ENCODE measurements around the gene CD40. TPM values are rescaled to one million over a fixed set of nuclear protein-coding genes. Genes with fewer than 3 reads are reported as not detected.

The CD40 gene
- polyA plus RNA-seq, 2 donors = 5.4 to 10.8 TPM

- no peaks in the 10 kb centered on the region for H3K4me1 ChIP-seq (ENCODE audit: control insufficient read depth in 2 of 2, insufficient read depth in 2 of 2, low read length in 1 of 2)
- H3K36me3 ChIP-seq (ENCODE audit: control insufficient read depth in 2 of 2, insufficient read depth in 2 of 2, low read length in 1 of 2) = no peaks in the 10 kb centered on the region
- H3K9me3 ChIP-seq (ENCODE audit: control insufficient read depth in 2 of 2, insufficient read depth in 1 of 2, low read depth in 1 of 2, low read length in 1 of 2) = no peaks in the 10 kb centered on the region
- no peak overlapping the region for H3K4me3 ChIP-seq (ENCODE audit: low read depth in 1 of 2, low read length in 2 of 2)
- no peaks in the 10 kb centered on the region for H3K27me3 ChIP-seq (ENCODE audit: control insufficient read depth in 1 of 2, insufficient read depth in 2 of 2, low read length in 2 of 2)
- H3K27ac ChIP-seq (ENCODE audit: low read depth in 2 of 2, low read length in 1 of 2) = no peak overlapping the region
Measured at GRCh38 chr20:46167080-46167479, 49.0 kb downstream of the CD40 start.

DNA sequence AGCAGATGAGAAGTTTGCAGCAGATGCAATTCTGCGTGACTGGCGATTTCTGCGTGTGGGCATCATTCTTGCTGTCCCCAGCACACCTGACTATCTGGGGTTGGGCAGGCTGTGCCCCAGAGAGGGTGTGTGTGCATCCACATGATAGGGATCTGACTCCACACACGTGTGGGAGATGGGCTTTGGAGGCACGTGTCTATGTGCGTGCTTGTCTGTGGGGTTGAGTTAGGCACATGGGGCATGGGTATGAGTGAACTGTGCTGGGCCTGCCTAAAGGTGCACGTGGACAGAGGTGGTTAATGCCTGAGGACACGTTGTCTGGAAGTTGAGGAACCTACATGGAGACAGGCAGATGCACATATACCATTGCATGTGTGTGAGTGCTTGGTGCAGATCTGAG lies 50.3 kb downstream of the CD40 start:
- Histone ChIP-seq H3K36me3 (ENCODE audit: control insufficient read depth in 2 of 2, insufficient read depth in 2 of 2, low read length in 1 of 2) (no peaks in the 10 kb centered on the region), H3K27ac (ENCODE audit: low read depth in 2 of 2, low read length in 1 of 2) (no peak overlapping the region), H3K27me3 (ENCODE audit: control insufficient read depth in 1 of 2, insufficient read depth in 2 of 2, low read length in 2 of 2) (no peaks in the 10 kb centered on the region), H3K9me3 (ENCODE audit: control insufficient read depth in 2 of 2, insufficient read depth in 1 of 2, low read depth in 1 of 2, low read length in 1 of 2) (no peaks in the 10 kb centered on the region), H3K4me1 (ENCODE audit: control insufficient read depth in 2 of 2, insufficient read depth in 2 of 2, low read length in 1 of 2) (no peaks in the 10 kb centered on the region), H3K4me3 (ENCODE audit: low read depth in 1 of 2, low read length in 2 of 2) (no peak overlapping the region)
- 61% methylated on average over 8 of the region's 8 CpGs for WGBS, 2 donors

DNA sequence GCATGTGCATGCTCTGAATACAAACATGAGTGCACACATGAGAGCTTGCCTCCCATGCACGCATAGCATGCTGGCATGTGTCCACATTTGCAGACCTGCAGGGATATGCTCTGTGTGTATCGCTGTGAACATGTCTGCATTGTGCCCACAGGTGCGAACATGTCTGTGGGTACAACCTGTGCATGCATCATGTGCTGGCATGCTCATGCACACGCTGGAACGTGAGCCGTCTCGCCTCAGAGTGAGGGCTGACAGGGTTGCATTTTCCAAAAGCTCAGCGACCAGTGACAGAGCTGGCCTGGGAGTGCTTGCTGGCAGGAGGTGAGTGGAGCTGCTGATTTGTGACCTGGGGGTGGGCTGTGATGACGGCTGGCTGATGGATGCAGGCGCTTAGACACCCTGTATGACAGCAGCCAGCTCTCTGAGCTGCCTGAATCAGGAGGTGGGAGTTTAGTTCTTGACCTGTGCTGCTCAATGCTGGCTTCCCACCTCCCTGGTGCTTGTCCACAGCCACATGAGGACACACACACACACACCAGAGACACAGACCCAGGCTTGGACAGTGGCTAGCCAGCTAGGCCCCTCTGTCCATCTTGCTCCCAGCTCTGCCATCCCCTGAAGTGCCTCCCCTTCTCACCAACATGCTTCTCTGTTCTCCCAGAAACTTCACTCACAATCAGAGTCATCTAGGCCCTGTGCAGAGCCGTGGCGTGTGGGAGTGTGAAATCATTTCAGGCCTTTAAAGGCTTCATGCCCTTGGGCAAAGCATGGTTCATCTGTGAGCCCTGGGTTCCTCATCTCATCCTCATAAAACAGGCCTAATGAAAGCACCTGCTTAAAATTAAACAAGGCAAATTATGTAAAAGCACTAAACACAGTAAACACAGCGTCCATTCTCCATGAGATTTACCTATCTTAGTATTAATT lies 51.4 kb downstream of the CD40 start:
- Histone ChIP-seq H3K27me3 (ENCODE audit: control insufficient read depth in 1 of 2, insufficient read depth in 2 of 2, low read length in 2 of 2) (peaks cover 0 to 5% of the 10 kb centered on the region in 2 donors), H3K27ac (ENCODE audit: low read depth in 2 of 2, low read length in 1 of 2) (no peak overlapping the region), H3K36me3 (ENCODE audit: control insufficient read depth in 2 of 2, insufficient read depth in 2 of 2, low read length in 1 of 2) (no peaks in the 10 kb centered on the region), H3K4me3 (ENCODE audit: low read depth in 1 of 2, low read length in 2 of 2) (no peak overlapping the region), H3K4me1 (ENCODE audit: control insufficient read depth in 2 of 2, insufficient read depth in 2 of 2, low read length in 1 of 2) (peaks cover 0 to 3% of the 10 kb centered on the region in 2 donors), H3K9me3 (ENCODE audit: control insufficient read depth in 2 of 2, insufficient read depth in 1 of 2, low read depth in 1 of 2, low read length in 1 of 2) (no peaks in the 10 kb centered on the region)
- WGBS, 2 donors = 38 to 55% methylated on average over 13 of the region's 13 CpGs

GRCh38 chr20:46171476-46171875 lies 53.4 kb downstream of the CD40 start:
- H3K4me1 ChIP-seq (ENCODE audit: control insufficient read depth in 2 of 2, insufficient read depth in 2 of 2, low read length in 1 of 2) = peaks cover 0 to 3% of the 10 kb centered on the region in 2 donors
- 66 to 82% methylated on average over 2 of the region's 2 CpGs for WGBS, 2 donors
- no peaks in the 10 kb centered on the region for H3K9me3 ChIP-seq (ENCODE audit: control insufficient read depth in 2 of 2, insufficient read depth in 1 of 2, low read depth in 1 of 2, low read length in 1 of 2)
- H3K27ac ChIP-seq (ENCODE audit: low read depth in 2 of 2, low read length in 1 of 2) = no peak overlapping the region
- no peak overlapping the region for H3K4me3 ChIP-seq (ENCODE audit: low read depth in 1 of 2, low read length in 2 of 2)
- H3K36me3 ChIP-seq (ENCODE audit: control insufficient read depth in 2 of 2, insufficient read depth in 2 of 2, low read length in 1 of 2) = no peaks in the 10 kb centered on the region
- peaks cover 0 to 5% of the 10 kb centered on the region in 2 donors for H3K27me3 ChIP-seq (ENCODE audit: control insufficient read depth in 1 of 2, insufficient read depth in 2 of 2, low read length in 2 of 2)

- 59 to 61% methylated on average over 5 of the region's 5 CpGs for WGBS, 2 donors
- H3K4me1 ChIP-seq (ENCODE audit: control insufficient read depth in 2 of 2, insufficient read depth in 2 of 2, low read length in 1 of 2) = peaks cover 0 to 3% of the 10 kb centered on the region in 2 donors
- H3K9me3 ChIP-seq (ENCODE audit: control insufficient read depth in 2 of 2, insufficient read depth in 1 of 2, low read depth in 1 of 2, low read length in 1 of 2) = no peaks in the 10 kb centered on the region
- peaks cover 0 to 5% of the 10 kb centered on the region in 2 donors for H3K27me3 ChIP-seq (ENCODE audit: control insufficient read depth in 1 of 2, insufficient read depth in 2 of 2, low read length in 2 of 2)
- no peak overlapping the region for H3K4me3 ChIP-seq (ENCODE audit: low read depth in 1 of 2, low read length in 2 of 2)
- H3K27ac ChIP-seq (ENCODE audit: low read depth in 2 of 2, low read length in 1 of 2) = no peak overlapping the region
- H3K36me3 ChIP-seq (ENCODE audit: control insufficient read depth in 2 of 2, insufficient read depth in 2 of 2, low read length in 1 of 2) = no peaks in the 10 kb centered on the region
Measured at GRCh38 chr20:46171909-46172308, 53.8 kb downstream of the CD40 start.

DNA sequence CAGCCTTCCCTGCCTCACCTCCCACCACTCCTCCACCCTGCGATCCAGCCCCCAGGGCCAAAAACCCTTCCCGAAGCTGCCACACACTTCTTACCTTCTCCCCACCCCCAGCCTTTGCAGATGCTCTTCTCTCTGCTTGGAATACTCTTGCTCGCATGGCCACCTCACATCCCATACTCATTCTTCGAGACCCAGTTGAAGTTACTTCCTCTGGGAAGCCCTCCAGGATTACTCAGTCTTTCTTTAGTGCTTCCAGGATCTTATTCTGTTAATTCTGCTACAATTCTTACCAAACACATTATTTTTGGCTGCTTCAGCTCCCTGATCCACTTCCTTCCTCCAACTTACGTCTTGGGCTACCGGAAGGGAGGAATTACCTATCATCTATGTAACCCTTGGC lies 54.3 kb downstream of the CD40 start:
- 65 to 70% methylated on average over 6 of the region's 6 CpGs for WGBS, 2 donors
- Histone ChIP-seq H3K36me3 (ENCODE audit: control insufficient read depth in 2 of 2, insufficient read depth in 2 of 2, low read length in 1 of 2) (no peaks in the 10 kb centered on the region), H3K27ac (ENCODE audit: low read depth in 2 of 2, low read length in 1 of 2) (no peak overlapping the region), H3K4me3 (ENCODE audit: low read depth in 1 of 2, low read length in 2 of 2) (no peak overlapping the region), H3K9me3 (ENCODE audit: control insufficient read depth in 2 of 2, insufficient read depth in 1 of 2, low read depth in 1 of 2, low read length in 1 of 2) (no peaks in the 10 kb centered on the region), H3K27me3 (ENCODE audit: control insufficient read depth in 1 of 2, insufficient read depth in 2 of 2, low read length in 2 of 2) (peaks cover 0 to 5% of the 10 kb centered on the region in 2 donors), H3K4me1 (ENCODE audit: control insufficient read depth in 2 of 2, insufficient read depth in 2 of 2, low read length in 1 of 2) (peaks cover 0 to 3% of the 10 kb centered on the region in 2 donors)

- H3K27me3 ChIP-seq (ENCODE audit: control insufficient read depth in 1 of 2, insufficient read depth in 2 of 2, low read length in 2 of 2) = peaks cover 0 to 5% of the 10 kb centered on the region in 2 donors
- H3K36me3 ChIP-seq (ENCODE audit: control insufficient read depth in 2 of 2, insufficient read depth in 2 of 2, low read length in 1 of 2) = no peaks in the 10 kb centered on the region
- no peak overlapping the region for H3K4me3 ChIP-seq (ENCODE audit: low read depth in 1 of 2, low read length in 2 of 2)
- H3K4me1 ChIP-seq (ENCODE audit: control insufficient read depth in 2 of 2, insufficient read depth in 2 of 2, low read length in 1 of 2) = peaks cover 0 to 3% of the 10 kb centered on the region in 2 donors
- no peak overlapping the region for H3K27ac ChIP-seq (ENCODE audit: low read depth in 2 of 2, low read length in 1 of 2)
- 62 to 68% methylated on average over 3 of the region's 3 CpGs for WGBS, 2 donors
- H3K9me3 ChIP-seq (ENCODE audit: control insufficient read depth in 2 of 2, insufficient read depth in 1 of 2, low read depth in 1 of 2, low read length in 1 of 2) = no peaks in the 10 kb centered on the region
Measured at GRCh38 chr20:46172961-46173536, 54.9 kb downstream of the CD40 start.

DNA sequence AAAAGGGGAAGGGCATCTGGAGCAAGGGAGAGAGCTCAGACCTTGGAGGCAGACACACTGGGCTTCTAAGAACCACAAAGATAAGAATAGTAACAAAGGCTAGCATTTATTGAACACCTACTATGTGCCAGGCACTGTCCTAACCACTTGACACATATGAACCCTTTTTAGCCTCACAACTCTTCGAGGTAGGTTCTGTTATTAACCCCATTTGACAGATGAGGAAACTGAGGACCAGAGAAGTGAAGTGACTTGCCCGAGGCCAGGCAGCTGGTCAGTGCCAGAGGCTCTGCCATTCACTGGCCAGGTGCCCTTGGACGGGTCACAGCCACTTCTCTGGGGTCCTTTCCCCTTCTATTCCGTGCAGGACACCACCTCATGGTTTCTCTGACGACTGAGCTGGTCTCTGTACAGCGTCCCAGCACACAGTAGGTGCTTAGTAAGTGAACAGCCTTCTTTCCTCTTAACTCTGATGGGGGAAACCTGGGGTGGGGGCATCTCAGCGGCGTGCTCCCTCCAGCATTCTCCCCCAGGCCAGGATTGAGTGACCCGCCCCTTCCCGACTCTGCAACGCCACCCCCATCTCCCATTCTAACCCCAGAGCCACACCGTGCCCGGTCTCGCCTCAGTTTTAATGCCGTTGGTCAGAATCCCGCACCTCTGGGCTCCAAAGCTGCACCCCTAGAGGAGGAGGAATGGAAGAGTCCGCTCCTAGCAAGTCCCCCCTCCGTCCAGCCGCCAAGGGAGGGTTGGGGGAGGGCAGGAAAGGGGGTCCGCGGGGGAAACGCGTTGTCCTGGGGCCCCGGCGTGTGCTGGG lies 55.7 kb downstream of the CD40 start:
- 31 to 44% methylated on average over 25 of the region's 25 CpGs for WGBS, 2 donors
- no peaks in the 10 kb centered on the region for H3K36me3 ChIP-seq (ENCODE audit: control insufficient read depth in 2 of 2, insufficient read depth in 2 of 2, low read length in 1 of 2)
- no peak overlapping the region for H3K27ac ChIP-seq (ENCODE audit: low read depth in 2 of 2, low read length in 1 of 2)
- no peaks in the 10 kb centered on the region for H3K9me3 ChIP-seq (ENCODE audit: control insufficient read depth in 2 of 2, insufficient read depth in 1 of 2, low read depth in 1 of 2, low read length in 1 of 2)
- H3K4me3 ChIP-seq (ENCODE audit: low read depth in 1 of 2, low read length in 2 of 2) = no peak overlapping the region
- peaks cover 0 to 5% of the 10 kb centered on the region in 2 donors for H3K27me3 ChIP-seq (ENCODE audit: control insufficient read depth in 1 of 2, insufficient read depth in 2 of 2, low read length in 2 of 2)
- H3K4me1 ChIP-seq (ENCODE audit: control insufficient read depth in 2 of 2, insufficient read depth in 2 of 2, low read length in 1 of 2) = peaks cover 0 to 3% of the 10 kb centered on the region in 2 donors

- Histone ChIP-seq H3K9me3 (ENCODE audit: control insufficient read depth in 2 of 2, insufficient read depth in 1 of 2, low read depth in 1 of 2, low read length in 1 of 2) (no peaks in the 10 kb centered on the region), H3K4me1 (ENCODE audit: control insufficient read depth in 2 of 2, insufficient read depth in 2 of 2, low read length in 1 of 2) (peaks cover 0 to 3% of the 10 kb centered on the region in 2 donors), H3K27me3 (ENCODE audit: control insufficient read depth in 1 of 2, insufficient read depth in 2 of 2, low read length in 2 of 2) (peaks cover 0 to 5% of the 10 kb centered on the region in 2 donors), H3K4me3 (ENCODE audit: low read depth in 1 of 2, low read length in 2 of 2) (no peak overlapping the region), H3K27ac (ENCODE audit: low read depth in 2 of 2, low read length in 1 of 2) (no peak overlapping the region), H3K36me3 (ENCODE audit: control insufficient read depth in 2 of 2, insufficient read depth in 2 of 2, low read length in 1 of 2) (no peaks in the 10 kb centered on the region)
- 10 to 30% methylated on average over 61 to 77 of the region's 77 CpGs for WGBS, 2 donors
Measured at GRCh38 chr20:46174469-46175126, 56.5 kb downstream of the CD40 start.

Data from esophagus (tissue), 2 donors.